PFSK-1 (cell line): ENCODE results near the gene LCK.

Source experiments
- FOXP2 ChIP-seq: optimal IDR thresholded peaks from 2 replicates; pipeline ENCODE3; 2011; ENCODE audit warnings: borderline replicate concordance, control low read depth, inconsistent platforms; ENCODE audit not compliant: insufficient read depth; ENCODE audit errors: extremely low read length, extremely low read depth
- POLR2AphosphoS5 ChIP-seq: IDR thresholded peaks from 2 replicates; pipeline ENCODE4 v1.6.1; 2012; ENCODE audit warnings: low read depth, mild to moderate bottlenecking, control low read depth, low read length, moderate library complexity
- SIN3A ChIP-seq: IDR thresholded peaks from 2 replicates; pipeline ENCODE4 v1.6.1; 2012; ENCODE audit warnings: mild to moderate bottlenecking, low read length, moderate library complexity, borderline replicate concordance; ENCODE audit not compliant: insufficient read depth
- TAF1 ChIP-seq: IDR thresholded peaks from 2 replicates; pipeline ENCODE4 v1.6.1; 2012; ENCODE audit warnings: low read length, control low read depth, borderline replicate concordance; ENCODE audit not compliant: insufficient read depth
- TF ChIP-seq, protein P1 (sequence below), 2 experiments: IDR thresholded peaks; 2 replicates each; pipeline versions ENCODE4 v1.6.1 to v1.8.0; 2011 to 2012; ENCODE audit warnings: low read depth in 2 of 2, low read length in 2 of 2, control low read depth in 1 of 2, inconsistent platforms in 1 of 2, mild to moderate bottlenecking in 1 of 2, moderate library complexity in 1 of 2; ENCODE audit not compliant: insufficient read depth in 1 of 2

The LCK gene

DNA sequence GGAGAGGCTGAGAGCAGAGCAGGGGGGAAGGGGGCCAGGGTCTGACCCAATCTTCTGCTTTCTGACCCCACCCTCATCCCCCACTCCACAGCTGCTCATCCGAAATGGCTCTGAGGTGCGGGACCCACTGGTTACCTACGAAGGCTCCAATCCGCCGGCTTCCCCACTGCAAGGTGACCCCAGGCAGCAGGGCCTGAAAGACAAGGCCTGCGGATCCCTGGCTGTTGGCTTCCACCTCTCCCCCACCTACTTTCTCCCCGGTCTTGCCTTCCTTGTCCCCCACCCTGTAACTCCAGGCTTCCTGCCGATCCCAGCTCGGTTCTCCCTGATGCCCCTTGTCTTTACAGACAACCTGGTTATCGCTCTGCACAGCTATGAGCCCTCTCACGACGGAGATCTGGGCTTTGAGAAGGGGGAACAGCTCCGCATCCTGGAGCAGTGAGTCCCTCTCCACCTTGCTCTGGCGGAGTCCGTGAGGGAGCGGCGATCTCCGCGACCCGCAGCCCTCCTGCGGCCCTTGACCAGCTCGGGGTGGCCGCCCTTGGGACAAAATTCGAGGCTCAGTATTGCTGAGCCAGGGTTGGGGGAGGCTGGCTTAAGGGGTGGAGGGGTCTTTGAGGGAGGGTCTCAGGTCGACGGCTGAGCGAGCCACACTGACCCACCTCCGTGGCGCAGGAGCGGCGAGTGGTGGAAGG, 23.7 kb downstream of the LCK start:
- TF ChIP-seq TAF1 (no peak), SIN3A (no peak), FOXP2 (no peak), POLR2AphosphoS5 (no peak)
- TF ChIP-seq, protein P1, sequence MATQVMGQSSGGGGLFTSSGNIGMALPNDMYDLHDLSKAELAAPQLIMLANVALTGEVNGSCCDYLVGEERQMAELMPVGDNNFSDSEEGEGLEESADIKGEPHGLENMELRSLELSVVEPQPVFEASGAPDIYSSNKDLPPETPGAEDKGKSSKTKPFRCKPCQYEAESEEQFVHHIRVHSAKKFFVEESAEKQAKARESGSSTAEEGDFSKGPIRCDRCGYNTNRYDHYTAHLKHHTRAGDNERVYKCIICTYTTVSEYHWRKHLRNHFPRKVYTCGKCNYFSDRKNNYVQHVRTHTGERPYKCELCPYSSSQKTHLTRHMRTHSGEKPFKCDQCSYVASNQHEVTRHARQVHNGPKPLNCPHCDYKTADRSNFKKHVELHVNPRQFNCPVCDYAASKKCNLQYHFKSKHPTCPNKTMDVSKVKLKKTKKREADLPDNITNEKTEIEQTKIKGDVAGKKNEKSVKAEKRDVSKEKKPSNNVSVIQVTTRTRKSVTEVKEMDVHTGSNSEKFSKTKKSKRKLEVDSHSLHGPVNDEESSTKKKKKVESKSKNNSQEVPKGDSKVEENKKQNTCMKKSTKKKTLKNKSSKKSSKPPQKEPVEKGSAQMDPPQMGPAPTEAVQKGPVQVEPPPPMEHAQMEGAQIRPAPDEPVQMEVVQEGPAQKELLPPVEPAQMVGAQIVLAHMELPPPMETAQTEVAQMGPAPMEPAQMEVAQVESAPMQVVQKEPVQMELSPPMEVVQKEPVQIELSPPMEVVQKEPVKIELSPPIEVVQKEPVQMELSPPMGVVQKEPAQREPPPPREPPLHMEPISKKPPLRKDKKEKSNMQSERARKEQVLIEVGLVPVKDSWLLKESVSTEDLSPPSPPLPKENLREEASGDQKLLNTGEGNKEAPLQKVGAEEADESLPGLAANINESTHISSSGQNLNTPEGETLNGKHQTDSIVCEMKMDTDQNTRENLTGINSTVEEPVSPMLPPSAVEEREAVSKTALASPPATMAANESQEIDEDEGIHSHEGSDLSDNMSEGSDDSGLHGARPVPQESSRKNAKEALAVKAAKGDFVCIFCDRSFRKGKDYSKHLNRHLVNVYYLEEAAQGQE (IDR thresholded peaks at IDR 0.05; ENCODE audit: insufficient read depth in 1 of 2, low read depth in 2 of 2, low read length in 2 of 2): no peak

DNA sequence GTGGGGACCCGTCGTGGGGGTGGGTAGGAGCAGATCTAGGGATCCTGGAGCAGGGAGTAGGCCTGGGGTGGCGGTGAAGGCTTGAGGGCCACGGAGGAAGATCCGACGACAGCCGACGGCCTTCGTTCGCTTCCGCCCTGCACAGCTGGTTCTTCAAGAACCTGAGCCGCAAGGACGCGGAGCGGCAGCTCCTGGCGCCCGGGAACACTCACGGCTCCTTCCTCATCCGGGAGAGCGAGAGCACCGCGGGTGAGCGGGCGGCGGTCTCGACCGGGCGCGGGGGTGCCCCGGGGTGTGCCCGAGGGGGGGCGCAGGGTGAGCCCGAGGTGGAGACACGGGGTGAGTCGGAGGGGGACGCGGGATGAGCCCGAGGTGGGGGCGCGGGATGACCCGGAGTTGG, 24.4 kb downstream of the LCK start:
- no peak for TF ChIP-seq FOXP2
- no peak for TF ChIP-seq SIN3A
- no peak for TF ChIP-seq POLR2AphosphoS5
- TF ChIP-seq, protein P1 (IDR thresholded peaks at IDR 0.05; ENCODE audit: insufficient read depth in 1 of 2, low read depth in 2 of 2, low read length in 2 of 2): no peak
- TF ChIP-seq TAF1: no peak

- TF ChIP-seq POLR2AphosphoS5: no peak
- no peak for TF ChIP-seq FOXP2
- TF ChIP-seq, protein P1 (IDR thresholded peaks at IDR 0.05; ENCODE audit: insufficient read depth in 1 of 2, low read depth in 2 of 2, low read length in 2 of 2): no peak
- no peak for TF ChIP-seq TAF1
- no peak for TF ChIP-seq SIN3A
Observed at GRCh38 chr1:32276032-32276782, 25.1 kb downstream of the LCK start.

DNA sequence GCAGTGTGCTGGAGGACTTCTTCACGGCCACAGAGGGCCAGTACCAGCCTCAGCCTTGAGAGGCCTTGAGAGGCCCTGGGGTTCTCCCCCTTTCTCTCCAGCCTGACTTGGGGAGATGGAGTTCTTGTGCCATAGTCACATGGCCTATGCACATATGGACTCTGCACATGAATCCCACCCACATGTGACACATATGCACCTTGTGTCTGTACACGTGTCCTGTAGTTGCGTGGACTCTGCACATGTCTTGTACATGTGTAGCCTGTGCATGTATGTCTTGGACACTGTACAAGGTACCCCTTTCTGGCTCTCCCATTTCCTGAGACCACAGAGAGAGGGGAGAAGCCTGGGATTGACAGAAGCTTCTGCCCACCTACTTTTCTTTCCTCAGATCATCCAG, 34.6 kb downstream of the LCK start:
- TF ChIP-seq TAF1 (no peak), SIN3A (no peak)

DNA sequence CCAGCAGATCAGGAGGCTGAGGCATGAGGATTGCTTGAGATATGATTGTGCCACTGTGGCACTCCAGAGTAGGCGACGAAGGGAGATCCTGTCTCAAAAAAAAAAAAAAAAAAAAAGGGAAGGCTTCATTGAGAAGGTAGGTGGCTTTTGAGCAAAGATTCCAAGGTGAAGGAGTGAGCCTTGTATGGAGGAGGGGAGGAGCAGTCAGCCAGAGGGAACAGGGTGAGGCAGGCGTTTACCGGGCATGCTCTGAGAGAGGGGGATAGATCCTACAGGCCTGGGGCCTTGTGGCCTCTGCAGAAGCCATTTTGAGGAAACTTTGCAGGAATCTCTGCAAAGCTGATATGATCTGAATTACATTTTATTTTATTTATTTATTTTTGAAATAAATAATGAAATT, 35.7 kb downstream of the LCK start:
- TF ChIP-seq TAF1 (no peak), FOXP2 (no peak), SIN3A (no peak), POLR2AphosphoS5 (no peak)
- TF ChIP-seq, protein P1 (IDR thresholded peaks at IDR 0.05; ENCODE audit: insufficient read depth in 1 of 2, low read depth in 2 of 2, low read length in 2 of 2): no peak
